GM12878 (cell line): Measurements from ENCODE around the gene MRPL39. TPM values are rescaled to one million over a fixed set of nuclear protein-coding genes. Genes with fewer than 3 reads are reported as not detected.

Experiments used
- ATAC-seq: fragments of 200-7000 bp; cut with Tn5 transposase; 3 replicates; pipeline ENCODE4 v1.9.1; 2020; ENCODE audit warnings: mild to moderate bottlenecking, moderate library complexity
- BruUV-seq: library from RNA; stranded (reverse); fragments of 400-500 nt; replicated peaks from 2 replicates; lab custom pipeline; 2021; lab: Mats Ljungman, UMichigan
- CTCF ChIA-PET: fragments of 300-600 bp; sonication (Branson Sonifier 250); formaldehyde crosslinking; extraction: SDS; loops from one replicate; lab custom pipeline; 2021; ENCODE audit warnings: inconsistent platforms; lab: Yijun Ruan, JAX
- POLR2A ChIA-PET: fragments of 350-600 bp; formaldehyde crosslinking; extraction: SDS; loops from one replicate; lab custom pipeline; 2021; ENCODE audit warnings: inconsistent platforms; lab: Charles Lee
- RAD21 ChIA-PET: fragments of 300-600 bp; sonication (Branson Sonifier 250); formaldehyde crosslinking; loops from one replicate; lab custom pipeline; 2023; ENCODE audit warnings: antibody characterized with exemption; ENCODE audit not compliant: unreplicated experiment; lab: Charles Lee
- SMC1A ChIA-PET: fragments of 300-600 bp; sonication (Branson Sonifier 250); formaldehyde crosslinking; loops from one replicate; lab custom pipeline; 2023; ENCODE audit not compliant: unreplicated experiment, uncharacterized antibody; lab: Charles Lee
- DNase-seq: peaks from one replicate; pipeline ENCODE4 v3.0.0-alpha.2; 2011; ENCODE audit warnings: low read depth, low spot score
- FAIRE-seq: peaks from 3 replicates; lab custom pipeline; 2011; peaks lifted over from hg19 to GRCh38; lab: Jason Lieb, UNC
- H2AFZ ChIP-seq: 2 replicates; pipeline ENCODE4 v1.6.0; 2011; ENCODE audit warnings: low read depth, low read length, control low read depth; ENCODE audit not compliant: control insufficient read depth
- H3K27ac ChIP-seq: 2 replicates; pipeline ENCODE4 v1.5.1; 2011; ENCODE audit warnings: control low read depth; ENCODE audit not compliant: control insufficient read depth, insufficient read depth
- H3K27me3 ChIP-seq, 2 experiments: replicated peaks in 1 of 2; 2 replicates each; pipeline versions ENCODE4 v1.6.0 to v1.6.1; 2011; ENCODE audit warnings: low read length in 1 of 2; ENCODE audit not compliant: control insufficient read depth in 2 of 2, insufficient read depth in 2 of 2
- H3K36me3 ChIP-seq, 2 experiments: 2 replicates each; pipeline ENCODE4 v1.5.1; 2011; ENCODE audit warnings: low read length in 1 of 2; ENCODE audit not compliant: control insufficient read depth in 2 of 2, insufficient read depth in 2 of 2
- H3K4me1 ChIP-seq: 2 replicates; pipeline ENCODE4 v1.6.1; 2011; ENCODE audit warnings: mild to moderate bottlenecking, low read length, moderate library complexity, mixed read lengths; ENCODE audit not compliant: control insufficient read depth, insufficient read depth
- H3K4me2 ChIP-seq: 2 replicates; pipeline ENCODE4 v1.6.0; 2011; ENCODE audit warnings: control low read depth; ENCODE audit not compliant: control insufficient read depth, insufficient read depth
- H3K4me3 ChIP-seq: fragments of 200-600 bp; sonication (generic); 2 replicates; pipeline ENCODE4 v1.5.1; 2016
- H3K79me2 ChIP-seq: 2 replicates; pipeline ENCODE4 v1.6.0; 2011; ENCODE audit warnings: low read length; ENCODE audit not compliant: control insufficient read depth, insufficient read depth
- H3K9ac ChIP-seq: 2 replicates; pipeline ENCODE4 v1.8.0; 2011; ENCODE audit warnings: low read length, control low read depth, mixed read lengths; ENCODE audit not compliant: control insufficient read depth, insufficient read depth
- H3K9me3 ChIP-seq: replicated peaks from 3 replicates; pipeline ENCODE4 v1.5.1; 2011; ENCODE audit warnings: mild to moderate bottlenecking, low read length; ENCODE audit not compliant: control insufficient read depth, insufficient read depth
- H4K20me1 ChIP-seq: 2 replicates; pipeline ENCODE4 v1.6.0; 2011; ENCODE audit not compliant: control insufficient read depth, insufficient read depth
- CEBPZ ChIP-seq: fragments of 150-350 bp; IDR thresholded peaks from 2 replicates; pipeline ENCODE4 v1.6.1; 2016; ENCODE audit warnings: low read depth, low read length
- EZH2 ChIP-seq: IDR thresholded peaks from 2 replicates; pipeline ENCODE4 v1.6.1; 2012; ENCODE audit warnings: low read depth, mild to moderate bottlenecking, control low read depth, inconsistent platforms, low read length, borderline replicate concordance; ENCODE audit not compliant: control insufficient read depth
- FOS ChIP-seq: IDR thresholded peaks from 3 replicates; pipeline ENCODE4 v1.6.1; 2011; ENCODE audit warnings: borderline replicate concordance; ENCODE audit not compliant: insufficient read length; ENCODE audit errors: extremely low read depth
- RAD51 ChIP-seq: fragments of 450-650 bp; IDR thresholded peaks from 2 replicates; pipeline ENCODE4 v1.6.1; 2016; ENCODE audit warnings: moderate library complexity, mild to moderate bottlenecking, inconsistent platforms
- STAT1 ChIP-seq: fragments of 450-650 bp; conservative IDR thresholded peaks from 2 replicates; pipeline ENCODE4 v1.6.1; 2014; ENCODE audit warnings: antibody characterized with exemption, mild to moderate bottlenecking
- ZNF217 ChIP-seq: fragments of 450-650 bp; IDR thresholded peaks from 2 replicates; pipeline ENCODE4 v1.6.1; 2017; ENCODE audit warnings: antibody characterized with exemption, mild to moderate bottlenecking
- ZNF24 ChIP-seq: fragments of 450-650 bp; IDR thresholded peaks from 2 replicates; pipeline ENCODE4 v1.6.1; 2017; ENCODE audit warnings: antibody characterized with exemption, mild to moderate bottlenecking
- ZNF622 ChIP-seq: fragments of 450-650 bp; IDR thresholded peaks from 2 replicates; pipeline ENCODE4 v1.6.1; 2017; ENCODE audit warnings: mild to moderate bottlenecking, inconsistent platforms
- WGBS: methylation state at CpG from one replicate; pipeline ENCODE4 v1.1.6; 2016; ENCODE audit warnings: low lambda C conversion rate; ENCODE audit not compliant: insufficient replicate concordance, insufficient coverage; ENCODE audit errors: missing lambda C conversion rate; 5-methylcytosine and 5-hydroxymethylcytosine counted together
- in situ Hi-C: fragments of 300-500 bp; cut with MboI; formaldehyde crosslinking; loops from 9 replicates; pipeline ENCODE4 v1.14.3; 2018; ENCODE audit warnings: mixed read lengths
- intact Hi-C: fragments of 100-400 bp; cut with micrococcal nuclease; formaldehyde crosslinking; loops from one replicate; pipeline ENCODE4 v1.14.2; 2022; ENCODE audit not compliant: unreplicated experiment
- polyA plus RNA-seq, 11 experiments: library from polyadenylated mRNA; depleted of rRNA in 4 of 11; unstranded in 6 of 11; stranded (reverse) in 5 of 11; fragments of >200 nt; fragmentation: Nextera tagmentation in 4 of 11; fragmentation: Illumina TruSeq in 1 of 11; extraction: Ambion mirVana in 4 of 11; extraction: Trizol in 1 of 11; gene quantifications; 1 replicate in 1 of 11; 2 replicates in 10 of 11; pipeline versions ENCODE4 v1.2.1 to v1.2.3, GENCODE V29; 2011 to 2016; ENCODE audit warnings: inconsistent platforms in 2 of 11, missing spikeins in 2 of 11, low read depth in 1 of 11
- total RNA-seq, 4 experiments: library from RNA; depleted of rRNA in 3 of 4; stranded (reverse); fragments of >200 nt in 3 of 4; fragmentation: Illumina TruSeq in 1 of 4; extraction: Trizol in 1 of 4; gene quantifications; 2 replicates each; pipeline versions ENCODE4 v1.2.1 to v1.2.3, GENCODE V29; 2013 to 2021

MRPL39 gene
- total and polyA plus RNA-seq, 10 of the 15 experiments (the other 5 are each of a cell fraction or from before 2014, with no cell fraction given) = 68.8 to 292 (median 120) TPM

GRCh38 chr21:25614441-25614840 lies 7.2 kb upstream of the MRPL39 start:
- SMC1A ChIA-PET = no interaction called here
- intact Hi-C loops (no loop called here), in situ Hi-C loops (no loop called here)
- no peak for TF ChIP-seq CEBPZ
- TF ChIP-seq FOS = no peak
- TF ChIP-seq RAD51 = no peak
- no peak for TF ChIP-seq STAT1
- no peak for TF ChIP-seq ZNF24
- no peak for TF ChIP-seq EZH2
- TF ChIP-seq ZNF217 = no peak
- TF ChIP-seq ZNF622 = no peak
- Histone ChIP-seq H3K4me3 (no peak overlapping the region), H3K27ac (no peak overlapping the region), H2AFZ (no peak overlapping the region), H3K9ac (no peak overlapping the region), H3K79me2 (no peaks in the 10 kb centered on the region), H3K9me3 (no peaks in the 10 kb centered on the region), H3K27me3 (no peaks in the 10 kb centered on the region), H3K4me2 (no peak overlapping the region), H3K4me1 (no peaks in the 10 kb centered on the region), H4K20me1 (no peaks in the 10 kb centered on the region), H3K36me3 (no peaks in the 10 kb centered on the region)
- DNase-seq (no peak), FAIRE-seq (no peak), ATAC-seq (no peak)
- CTCF ChIA-PET = no interaction called here
- BruUV-seq = no TSS peak
- POLR2A ChIA-PET = interaction anchor here (0.7 kb wide), 1 partner anchor 158 kb away, joined by 5 read pairs; no protein-coding TSS in a partner anchor
- RAD21 ChIA-PET = interaction anchor here (0.8 kb wide), 1 partner anchor 94 kb away, joined by 3 read pairs; no protein-coding TSS in a partner anchor
- 88% methylated on average over 1 of the region's 1 CpG for WGBS
